ENCODE data around the gene HGFAC.

HGFAC gene

DNA sequence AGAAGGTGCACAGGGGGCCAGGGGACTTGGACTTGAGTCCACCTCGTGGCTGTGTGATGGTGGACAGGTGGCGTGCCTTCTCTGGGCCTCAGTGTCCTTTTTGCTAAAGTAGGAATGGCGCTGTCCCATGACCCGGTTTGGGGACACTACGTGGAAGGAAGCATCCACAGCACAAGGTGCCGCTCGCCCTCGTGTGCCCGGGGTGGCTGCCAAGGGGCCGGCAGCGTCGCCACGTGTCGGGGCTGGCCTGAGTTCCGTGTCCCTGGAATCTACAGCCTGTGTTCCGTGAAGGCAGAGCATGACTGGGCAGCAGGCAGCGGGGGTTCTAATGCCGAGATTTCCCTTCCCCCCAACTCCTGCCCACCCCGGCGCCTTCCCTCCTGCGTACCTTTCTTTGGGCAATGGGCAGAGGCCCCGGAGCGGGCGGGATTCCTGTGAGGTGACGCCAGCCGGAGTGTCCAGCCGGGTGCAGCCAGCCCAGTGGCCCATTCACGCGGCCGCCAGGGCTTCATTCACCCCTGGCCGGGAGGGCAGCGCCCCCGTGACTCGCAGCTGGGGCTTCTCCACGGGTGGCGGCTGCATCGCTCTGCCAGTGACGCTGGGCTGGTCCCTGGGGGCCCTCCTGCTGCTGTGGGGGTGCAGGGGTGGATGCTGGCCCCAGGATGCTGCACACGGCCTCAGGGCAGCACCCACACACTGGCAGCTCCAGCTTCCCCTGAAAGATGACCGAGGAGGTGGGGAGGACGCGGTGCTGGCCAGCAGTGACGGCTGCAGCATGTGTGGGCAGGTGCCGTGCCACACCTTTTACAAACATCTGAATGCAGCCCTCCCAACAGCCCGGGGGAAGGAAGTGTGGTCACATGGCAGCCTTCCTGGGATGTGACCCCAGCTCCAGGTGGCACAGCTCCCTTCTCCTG is 42.5 kb downstream of the HGFAC start:
- no peak overlapping the region for H3K9ac ChIP-seq
- no peak for TF ChIP-seq CTCF (IDR thresholded peaks at IDR 0.05)
- H3K79me2 ChIP-seq: no peaks in the 10 kb centered on the region
- peaks cover 5% of the 10 kb centered on the region for H3K27me3 ChIP-seq (ENCODE audit: control insufficient read depth, insufficient read depth, low read length)
- H3K4me3 ChIP-seq (ENCODE audit: low read depth, low read length): no peak overlapping the region
- H3K36me3 ChIP-seq (ENCODE audit: control insufficient read depth, insufficient read depth, low read length): no peaks in the 10 kb centered on the region
- no peaks in the 10 kb centered on the region for H3K9me3 ChIP-seq (ENCODE audit: control insufficient read depth, low read length)
- no peaks in the 10 kb centered on the region for H3K4me1 ChIP-seq
- no peak overlapping the region for H3K27ac ChIP-seq
- H3K4me2 ChIP-seq (ENCODE audit: low read length): no peak overlapping the region
- H2AFZ ChIP-seq: no peak overlapping the region

- no peaks in the 10 kb centered on the region for H3K4me1 ChIP-seq
- no peaks in the 10 kb centered on the region for H3K9me3 ChIP-seq (ENCODE audit: control insufficient read depth, low read length)
- no peaks in the 10 kb centered on the region for H3K36me3 ChIP-seq (ENCODE audit: control insufficient read depth, insufficient read depth, low read length)
- H3K4me2 ChIP-seq (ENCODE audit: low read length): no peak overlapping the region
- peaks cover 5% of the 10 kb centered on the region for H3K27me3 ChIP-seq (ENCODE audit: control insufficient read depth, insufficient read depth, low read length)
- H3K9ac ChIP-seq: no peak overlapping the region
- H3K27ac ChIP-seq: no peak overlapping the region
- no peak overlapping the region for H2AFZ ChIP-seq
- H3K79me2 ChIP-seq: no peaks in the 10 kb centered on the region
- no peak for TF ChIP-seq CTCF (IDR thresholded peaks at IDR 0.05)
- H3K4me3 ChIP-seq (ENCODE audit: low read depth, low read length): no peak overlapping the region
These were observed 43.4 kb downstream of the HGFAC start for GRCh38 chr4:3485011-3485791.

- Histone ChIP-seq H3K27ac (no peak overlapping the region), H3K36me3 (ENCODE audit: control insufficient read depth, insufficient read depth, low read length) (no peaks in the 10 kb centered on the region), H3K4me3 (ENCODE audit: low read depth, low read length) (no peak overlapping the region), H3K79me2 (no peaks in the 10 kb centered on the region), H3K4me2 (ENCODE audit: low read length) (no peak overlapping the region), H3K9ac (no peak overlapping the region), H3K9me3 (ENCODE audit: control insufficient read depth, low read length) (no peaks in the 10 kb centered on the region), H3K27me3 (ENCODE audit: control insufficient read depth, insufficient read depth, low read length) (peaks cover 5% of the 10 kb centered on the region), H2AFZ (no peak overlapping the region), H3K4me1 (no peaks in the 10 kb centered on the region)
- no peak for TF ChIP-seq CTCF (IDR thresholded peaks at IDR 0.05)
These were observed 44.2 kb downstream of the HGFAC start for GRCh38 chr4:3485886-3486540.

DNA sequence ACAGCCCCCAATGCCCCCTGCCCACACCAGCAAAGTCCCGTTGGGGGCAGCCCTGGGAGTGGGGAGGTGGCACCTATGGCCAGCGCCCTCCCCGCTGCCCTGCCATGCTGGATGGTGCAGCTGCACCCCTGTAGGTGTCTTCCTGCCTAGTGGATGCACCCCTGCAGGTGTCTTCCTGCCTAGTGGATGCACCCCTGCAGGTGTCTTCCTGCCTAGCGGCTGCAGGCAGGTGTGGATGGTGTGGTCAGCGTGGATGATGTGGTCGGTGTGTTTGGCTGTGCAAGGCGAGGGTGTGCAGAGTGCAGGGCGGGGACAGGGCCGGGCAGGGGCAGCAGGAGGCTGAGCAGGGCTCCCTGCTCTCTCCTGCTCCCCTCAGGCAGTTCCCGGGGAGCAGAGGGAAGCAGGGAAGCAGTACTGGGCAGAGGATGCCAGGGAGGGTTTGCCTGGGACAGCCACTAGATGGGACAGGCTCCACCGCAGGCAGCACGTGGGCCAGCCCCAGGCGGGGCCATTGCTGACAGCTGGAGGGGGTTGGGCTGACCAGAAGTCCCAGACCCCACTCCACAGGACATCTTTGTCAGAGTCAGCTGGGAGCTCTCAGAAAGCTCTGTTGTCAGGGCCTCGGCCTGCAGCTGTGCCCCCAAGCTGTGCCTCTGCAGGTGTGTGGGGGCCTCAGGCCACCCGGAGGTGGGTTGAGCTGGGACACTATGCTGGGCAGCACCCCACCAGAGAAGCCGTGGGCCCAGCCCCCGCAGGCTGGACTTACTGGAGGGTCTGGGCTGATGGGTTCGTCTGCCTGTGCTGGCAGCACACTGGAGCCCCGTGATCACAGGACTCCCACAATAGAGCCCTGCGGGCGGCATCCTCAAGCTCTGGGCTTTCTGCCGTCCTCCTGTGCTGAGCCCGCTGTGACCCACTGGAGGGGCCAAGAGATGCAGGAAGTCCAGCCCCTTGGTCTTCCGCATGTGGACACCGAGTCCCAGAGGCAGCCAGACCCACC is 45.1 kb downstream of the HGFAC start:
- Histone ChIP-seq H3K4me3 (ENCODE audit: low read depth, low read length) (no peak overlapping the region), H3K79me2 (no peaks in the 10 kb centered on the region), H3K4me1 (no peaks in the 10 kb centered on the region), H3K4me2 (ENCODE audit: low read length) (no peak overlapping the region), H3K27me3 (ENCODE audit: control insufficient read depth, insufficient read depth, low read length) (peaks cover 5% of the 10 kb centered on the region), H2AFZ (no peak overlapping the region), H3K27ac (no peak overlapping the region), H3K36me3 (ENCODE audit: control insufficient read depth, insufficient read depth, low read length) (no peaks in the 10 kb centered on the region), H3K9me3 (ENCODE audit: control insufficient read depth, low read length) (no peaks in the 10 kb centered on the region), H3K9ac (no peak overlapping the region)
- TF ChIP-seq CTCF (IDR thresholded peaks at IDR 0.05): no peak

Data from parathyroid adenoma (tissue), 2 donors.